ENCODE measurements around the gene ABHD12.

Gene ABHD12

GRCh38 chr20:25325073-25325472 lies 65.6 kb downstream of the ABHD12 start:
- no peak for TF ChIP-seq CTCF (conservative IDR thresholded peaks at IDR 0.05; ENCODE audit: low read depth)
- no peak overlapping the region for H3K27ac ChIP-seq
- CTCF ChIA-PET: no interaction called here
- POLR2A ChIA-PET (ENCODE audit: low non-redundant PET): no interaction called here
- DNase-seq (ENCODE audit: low spot score): no peak

DNA sequence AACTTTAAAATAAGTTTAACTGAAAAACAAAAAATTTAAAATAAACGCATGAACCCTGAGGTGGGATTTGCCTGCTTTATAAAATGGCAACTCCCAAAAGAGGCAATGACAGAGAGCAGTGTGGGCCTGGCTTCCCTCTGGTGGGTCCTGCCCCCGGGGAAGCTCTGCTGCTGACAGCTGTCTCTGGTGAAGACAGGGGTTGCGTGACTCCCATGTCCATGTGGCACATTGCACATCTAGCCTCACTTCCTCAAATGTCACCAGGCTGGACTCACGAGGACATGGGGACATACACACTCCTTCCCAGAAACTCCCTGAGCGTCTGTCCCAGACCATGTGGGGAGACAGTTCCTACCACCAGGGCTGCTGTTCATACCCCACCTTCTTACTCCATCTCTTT lies 66.2 kb downstream of the ABHD12 start:
- POLR2A ChIA-PET (ENCODE audit: low non-redundant PET): no interaction called here
- CTCF ChIA-PET: no interaction called here
- no peak overlapping the region for H3K27ac ChIP-seq
- TF ChIP-seq CTCF (conservative IDR thresholded peaks at IDR 0.05; ENCODE audit: low read depth): no peak
- no peak for DNase-seq (ENCODE audit: low spot score)

GRCh38 chr20:25323496-25324246 lies 67.0 kb downstream of the ABHD12 start:
- 0 out of 2 replicates have a peak overlapping the region, but pooled peaks have one; percentile 0 for H3K27ac ChIP-seq
- no peak for TF ChIP-seq CTCF (conservative IDR thresholded peaks at IDR 0.05; ENCODE audit: low read depth)
- DNase-seq (ENCODE audit: low spot score): no peak
- ChIA-PET POLR2A (ENCODE audit: low non-redundant PET) (no interaction called here), CTCF (no interaction called here)

DNA sequence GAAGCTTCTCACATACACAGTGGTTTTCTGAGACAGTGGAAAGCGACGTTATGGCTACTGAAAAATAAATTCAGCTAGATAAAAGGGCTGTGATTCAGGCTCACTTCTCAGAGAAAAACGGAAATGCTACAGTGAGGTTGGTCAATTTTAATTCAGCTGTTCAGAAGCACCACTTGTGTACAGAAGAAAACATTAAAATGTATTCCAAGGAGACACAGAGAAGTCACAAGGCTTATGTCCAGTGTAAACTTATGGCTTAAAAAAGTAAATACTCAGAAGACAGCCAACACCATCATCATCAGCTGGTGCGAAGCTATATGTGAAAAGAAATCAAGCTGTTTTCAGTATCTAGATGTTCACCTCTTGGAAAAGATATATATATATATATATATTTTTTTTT lies 68.6 kb downstream of the ABHD12 start:
- TF ChIP-seq CTCF (conservative IDR thresholded peaks at IDR 0.05; ENCODE audit: low read depth): no peak
- POLR2A ChIA-PET (ENCODE audit: low non-redundant PET): no interaction called here
- no peak overlapping the region for H3K27ac ChIP-seq
- CTCF ChIA-PET: interaction anchor here (0.6 kb wide), 1 partner anchor 23 kb away, joined by 4 read pairs; no protein-coding TSS in a partner anchor
- DNase-seq (ENCODE audit: low spot score): no peak

- no peak for TF ChIP-seq CTCF (conservative IDR thresholded peaks at IDR 0.05; ENCODE audit: low read depth)
- H3K27ac ChIP-seq: peak overlapping the region; percentile 23; the same call in 1 of the 2 replicates
- POLR2A ChIA-PET (ENCODE audit: low non-redundant PET): no interaction called here
These were observed 69.3 kb downstream of the ABHD12 start for GRCh38 chr20:25321262-25321831.

DNA sequence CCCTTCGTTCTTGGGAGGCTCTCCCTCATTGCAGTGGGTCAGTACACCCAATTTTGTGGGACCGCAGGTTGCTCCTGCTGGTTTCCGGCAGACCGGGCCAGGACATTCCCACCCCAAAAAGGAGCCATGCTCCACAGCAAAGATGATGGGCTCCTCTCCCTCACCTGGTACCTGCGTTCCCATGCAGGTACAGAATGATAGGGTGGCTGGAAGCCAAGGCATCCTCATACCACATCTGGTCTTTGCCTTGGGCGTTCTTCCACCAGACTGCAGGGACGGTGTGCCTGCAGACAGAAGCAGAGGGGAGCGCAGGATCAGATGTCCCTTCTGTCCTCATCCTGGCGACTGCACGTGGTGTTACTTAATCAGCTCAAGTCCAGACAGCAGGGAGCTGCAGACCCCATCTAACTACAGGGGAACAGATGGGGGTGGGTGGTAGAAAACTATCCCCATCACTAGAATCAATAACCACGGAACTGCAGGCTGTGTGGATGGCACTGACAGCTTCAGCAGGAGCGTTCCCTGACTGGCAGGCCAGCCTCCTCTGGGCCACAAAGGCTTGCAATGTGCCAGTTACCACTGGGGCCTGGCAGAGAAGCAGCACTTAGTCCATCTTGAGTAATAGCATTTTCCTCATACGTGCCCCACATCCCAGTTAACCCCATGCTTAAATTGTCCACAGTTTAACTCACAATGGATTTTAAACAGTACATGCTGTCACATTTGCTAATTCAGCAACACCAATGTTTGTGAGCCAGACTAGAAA lies 70.4 kb downstream of the ABHD12 start:
- no peak for DNase-seq (ENCODE audit: low spot score)
- peak overlapping the region; percentile 15; the same call in 1 of the 2 replicates for H3K27ac ChIP-seq
- POLR2A ChIA-PET (ENCODE audit: low non-redundant PET): no interaction called here
- TF ChIP-seq CTCF (conservative IDR thresholded peaks at IDR 0.05; ENCODE audit: low read depth): no peak
- CTCF ChIA-PET: interaction anchor here (0.6 to 0.7 kb wide), 2 partner anchors 38 to 134 kb away, joined by 3 to 6 read pairs; no protein-coding TSS in a partner anchor

More at GRCh38 chr20:25321262-25321831, 69.3 kb downstream of the ABHD12 start:
- no peak for DNase-seq (ENCODE audit: low spot score)
- CTCF ChIA-PET: interaction anchor here (0.6 kb wide), 1 partner anchor 22 kb away, joined by 4 read pairs; no protein-coding TSS in a partner anchor

All from RWPE1 (cell line).